K562 (cell line): ENCODE data around the gene UFSP2. TPM values are rescaled to one million over a fixed set of nuclear protein-coding genes. Genes with fewer than 3 reads are reported as not detected.

Experiments used
- ATAC-seq: fragments of 200-7000 bp; cut with Tn5 transposase; 3 replicates; pipeline ENCODE4 v1.9.1; 2020; ENCODE audit warnings: moderate library complexity
- BruUV-seq: library from RNA; stranded (reverse); fragments of 400-500 nt; replicated peaks from 2 replicates; lab custom pipeline; 2021; lab: Mats Ljungman, UMichigan
- CTCF ChIA-PET: fragments of 300-600 bp; formaldehyde crosslinking; extraction: SDS; loops from one replicate; lab custom pipeline; 2021; ENCODE audit warnings: low intra/inter-chr PET ratio; lab: Yijun Ruan, JAX
- POLR2A ChIA-PET: fragments of 300-600, 350-650 bp; sonication (Branson Sonifier 250); formaldehyde crosslinking; extraction: SDS; loops from one replicate; lab custom pipeline; 2021; ENCODE audit warnings: antibody characterized with exemption, inconsistent platforms; lab: Yijun Ruan, JAX
- DNase-seq, 4 experiments: peaks; one replicate each; pipeline versions ENCODE4 v3.0.0 to v3.0.0-alpha.2; 2011 to 2018; ENCODE audit warnings: low spot score in 3 of 4, mixed read lengths in 3 of 4; ENCODE audit errors: extremely low read depth in 1 of 4
- FAIRE-seq: peaks from 2 replicates; lab custom pipeline; 2011; peaks lifted over from hg19 to GRCh38; lab: Jason Lieb, UNC
- H2AFZ ChIP-seq: 2 replicates; pipeline ENCODE4 v1.6.0; 2011; ENCODE audit warnings: low read depth, low read length, control low read depth, inconsistent platforms
- H3K27ac ChIP-seq: fragments of 200-600 bp; 3 replicates; pipeline ENCODE4 v1.8.0; 2011; ENCODE audit warnings: low read depth, mild to moderate bottlenecking, control low read depth, inconsistent platforms, low read length, moderate library complexity, mixed read lengths; ENCODE audit errors: extremely low read depth
- H3K27me3 ChIP-seq, 2 experiments: fragments of 300-600 bp in 1 of 2; 2 replicates in 1 of 2; 3 replicates in 1 of 2; pipeline versions ENCODE4 v1.6.0 to v1.8.0; 2011; ENCODE audit warnings: inconsistent platforms in 2 of 2, low read length in 2 of 2, mild to moderate bottlenecking in 1 of 2, mixed read lengths in 1 of 2, moderate library complexity in 1 of 2; ENCODE audit not compliant: control insufficient read depth in 2 of 2, insufficient read depth in 2 of 2
- H3K36me3 ChIP-seq: fragments of 300-600 bp; 3 replicates; pipeline ENCODE4 v1.8.0; 2011; ENCODE audit warnings: mild to moderate bottlenecking, low read length, inconsistent platforms; ENCODE audit not compliant: control insufficient read depth, insufficient read depth
- H3K4me1 ChIP-seq, 2 experiments: fragments of 200-600 bp in 1 of 2; replicated peaks in 1 of 2; 2 replicates in 1 of 2; 3 replicates in 1 of 2; pipeline versions ENCODE4 v1.5.1 to v1.8.0; 2011; ENCODE audit warnings: inconsistent platforms in 2 of 2, low read length in 2 of 2, mild to moderate bottlenecking in 1 of 2, mixed read lengths in 1 of 2, moderate library complexity in 1 of 2; ENCODE audit not compliant: control insufficient read depth in 2 of 2, insufficient read depth in 2 of 2
- H3K4me2 ChIP-seq: 2 replicates; pipeline ENCODE4 v1.6.1; 2011; ENCODE audit warnings: low read length, control low read depth, inconsistent platforms, mixed read lengths; ENCODE audit not compliant: insufficient read depth
- H3K4me3 ChIP-seq: fragments of 200-600 bp; sonication (generic), shearing (Covaris generic); 2 replicates; pipeline ENCODE4 v1.5.1; 2016; ENCODE audit warnings: control low read depth, inconsistent platforms
- H3K79me2 ChIP-seq: fragments of 200-600 bp; 3 replicates; pipeline ENCODE4 v1.8.0; 2011; ENCODE audit warnings: low read length, inconsistent platforms; ENCODE audit not compliant: control insufficient read depth, insufficient read depth
- H3K9ac ChIP-seq, 2 experiments: 2 replicates each; pipeline versions ENCODE4 v1.6.0 to v1.6.1; 2011; ENCODE audit warnings: low read depth in 2 of 2, low read length in 2 of 2, control low read depth in 1 of 2, inconsistent platforms in 1 of 2, mild to moderate bottlenecking in 1 of 2, mixed read lengths in 1 of 2; ENCODE audit not compliant: insufficient read depth in 1 of 2
- H3K9me1 ChIP-seq: one replicate; pipeline ENCODE4 v1.6.0; 2011; ENCODE audit warnings: inconsistent platforms, mild to moderate bottlenecking, low read length, moderate library complexity; ENCODE audit not compliant: control insufficient read depth, insufficient read depth
- H3K9me3 ChIP-seq: replicated peaks from 2 replicates; pipeline ENCODE4 v1.5.1; 2011; ENCODE audit warnings: low read depth, low read length, inconsistent platforms; ENCODE audit not compliant: control insufficient read depth, insufficient read depth
- H4K20me1 ChIP-seq: replicated peaks from 2 replicates; pipeline ENCODE4 v1.6.1; 2011; ENCODE audit warnings: low read length, inconsistent platforms, mixed read lengths; ENCODE audit not compliant: control insufficient read depth, insufficient read depth
- CBX5 ChIP-seq: IDR thresholded peaks from 2 replicates; pipeline ENCODE4 v1.6.1; 2014; ENCODE audit warnings: low read depth, borderline replicate concordance
- CREBBP ChIP-seq: IDR thresholded peaks from one replicate; pipeline ENCODE4 v1.6.1; 2012; ENCODE audit warnings: low read depth, mild to moderate bottlenecking, control low read depth, inconsistent platforms, low read length
- CSDE1 ChIP-seq, 2 experiments: fragments of 450-650 bp; IDR thresholded peaks; 2 replicates each; pipeline ENCODE4 v1.6.1; 2016; ENCODE audit warnings: mild to moderate bottlenecking in 1 of 2
- CTCF ChIP-seq, 3 experiments: IDR thresholded peaks in 2 of 3; conservative IDR thresholded peaks in 1 of 3; 2 replicates each; pipeline ENCODE4 v1.5.1; 2011 to 2012; ENCODE audit warnings: low read length in 3 of 3, mild to moderate bottlenecking in 3 of 3, control low read depth in 2 of 3, improper control_type of control experiment in 1 of 3, inconsistent platforms in 1 of 3, low read depth in 1 of 3, mixed read lengths in 1 of 3, moderate library complexity in 1 of 3; ENCODE audit not compliant: insufficient read depth in 2 of 3
- GATAD2B ChIP-seq: fragments of 450-650 bp; IDR thresholded peaks from 2 replicates; pipeline ENCODE4 v1.6.1; 2017; ENCODE audit warnings: mild to moderate bottlenecking, borderline replicate concordance
- KLF6 ChIP-seq: fragments of 250-450 bp; sonication (Bioruptor Pico); IDR thresholded peaks from 2 replicates; pipeline ENCODE4 v1.4.0; 2020; ENCODE audit warnings: mild to moderate bottlenecking, moderate library complexity, borderline replicate concordance
- ZEB2 ChIP-seq: fragments of 450-650 bp; IDR thresholded peaks from 2 replicates; pipeline ENCODE4 v1.6.1; 2016
- ZNF212 ChIP-seq: fragments of 450-650 bp; formaldehyde crosslinking; IDR thresholded peaks from 2 replicates; pipeline ENCODE4 v1.4.0; 2020; ENCODE audit warnings: mild to moderate bottlenecking
- ZNF398 ChIP-seq: fragments of 250-450 bp; sonication (Bioruptor Pico); IDR thresholded peaks from 2 replicates; pipeline ENCODE4 v1.8.0; 2021; ENCODE audit warnings: moderate library complexity, mild to moderate bottlenecking, inconsistent platforms
- ZNF445 ChIP-seq: fragments of 250-450 bp; sonication (Bioruptor Pico); IDR thresholded peaks from 2 replicates; pipeline ENCODE4 v1.4.0; 2020; ENCODE audit warnings: low read depth, mild to moderate bottlenecking, moderate library complexity
- ZNF57 ChIP-seq: fragments of 450-650 bp; formaldehyde crosslinking; IDR thresholded peaks from 2 replicates; pipeline ENCODE4 v1.4.0; 2020; ENCODE audit warnings: mild to moderate bottlenecking, moderate library complexity
- WGBS: fragments of 100-300 bp; shearing (Covaris generic); methylation state at CpG from one replicate; pipeline ENCODE4 v1.1.6; 2016; ENCODE audit warnings: low coverage, mixed read lengths; ENCODE audit not compliant: insufficient coverage; ENCODE audit errors: missing lambda C conversion rate; 5-methylcytosine and 5-hydroxymethylcytosine counted together
- in situ Hi-C: fragments of 300-500 bp; cut with MboI; formaldehyde crosslinking; loops from 4 replicates; pipeline ENCODE4 v1.15.0; 2018; ENCODE audit warnings: inconsistent platforms, mixed read lengths
- intact Hi-C: fragments of 100-400 bp; cut with micrococcal nuclease; formaldehyde crosslinking; loops from 2 replicates; pipeline ENCODE4 v1.14.2; 2022
- polyA plus RNA-seq, 8 experiments: library from polyadenylated mRNA; depleted of rRNA in 4 of 8; stranded (reverse) in 5 of 8; unstranded in 3 of 8; fragments of >200 nt; fragmentation: Nextera tagmentation in 2 of 8; fragmentation: Illumina TruSeq in 1 of 8; extraction: Ambion mirVana in 2 of 8; extraction: Trizol in 1 of 8; gene quantifications; 2 replicates each; pipeline versions ENCODE4 v1.2.1 to v1.2.3, GENCODE V29; 2011 to 2014; ENCODE audit warnings: inconsistent platforms in 1 of 8, missing spikeins in 1 of 8
- total RNA-seq, 7 experiments: library from RNA; depleted of rRNA in 6 of 7; stranded (reverse); fragments of >200 nt in 6 of 7; fragmentation: Illumina TruSeq in 2 of 7; extraction: Trizol in 2 of 7; gene quantifications; 2 replicates each; pipeline versions ENCODE4 v1.2.1 to v1.2.3, GENCODE V29; 2011 to 2021; ENCODE audit warnings: low replicate concordance in 1 of 7

UFSP2 gene
- total and polyA plus RNA-seq, 9 of the 15 experiments (the other 6 are each of a cell fraction or from before 2014, with no cell fraction given): 20.1 to 55.8 (median 26.6) TPM

DNA sequence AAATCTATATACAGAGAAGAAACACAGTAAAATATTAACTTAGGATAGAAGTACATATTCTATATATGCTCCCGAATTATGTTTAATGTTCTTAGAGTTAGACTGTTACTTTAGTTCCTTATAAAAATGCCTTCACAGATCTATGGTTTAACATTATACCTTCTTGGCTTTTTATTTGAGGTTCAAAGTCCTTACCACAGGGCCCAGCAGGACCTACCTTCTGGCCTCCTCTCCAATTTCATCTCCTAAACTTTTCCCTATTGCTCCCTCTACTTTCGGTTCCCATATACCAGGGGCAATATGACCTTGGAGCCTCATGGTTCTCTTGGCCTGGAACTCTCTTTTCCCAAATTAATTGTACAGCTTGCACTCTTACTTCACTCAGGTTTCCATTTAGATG lies 17.3 kb downstream of the UFSP2 start (continued):
- TF ChIP-seq GATAD2B (no peak), CBX5 (no peak), CSDE1 (IDR thresholded peaks at IDR 0.05) (no peak)

DNA sequence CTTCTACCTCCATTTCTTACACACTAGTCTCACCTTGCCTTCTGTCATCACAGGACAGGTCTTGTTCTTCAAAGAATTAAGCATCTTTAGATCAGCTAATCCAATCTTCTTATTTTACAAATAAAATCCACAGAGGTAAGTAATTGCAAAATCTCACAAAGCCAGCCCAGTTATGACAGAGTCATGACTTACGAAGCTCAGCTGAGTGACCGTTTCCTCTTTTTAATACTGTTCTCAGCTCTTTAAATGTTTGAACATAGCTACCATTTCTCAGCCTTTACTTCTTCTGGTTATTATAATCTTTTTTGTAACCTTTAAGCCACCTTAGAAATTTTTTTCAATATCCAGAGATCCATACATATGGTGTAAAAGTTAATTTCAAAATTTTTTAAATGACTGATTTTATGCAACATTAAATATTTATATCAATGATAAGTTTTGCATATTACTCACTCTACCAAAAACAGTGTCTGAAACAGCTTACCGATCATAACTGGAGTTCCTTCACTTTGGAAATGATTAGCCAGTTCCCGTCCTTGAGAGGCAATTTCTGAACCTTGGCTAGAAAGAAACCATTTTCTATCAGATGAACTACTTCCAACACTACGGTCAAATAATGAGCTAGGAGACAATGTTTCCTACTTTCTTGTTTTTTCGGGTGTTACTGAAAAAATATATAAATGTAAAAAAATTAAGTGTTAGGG lies 20.3 kb downstream of the UFSP2 start:
- H3K9me1 ChIP-seq: no peaks in the 10 kb centered on the region
- ChIA-PET POLR2A (interaction anchor here (3.5 kb wide), 1 partner anchor 9 kb away, joined by 15 read pairs; the partner anchor contains the start of genes ANKRD37 and LRP2BP), CTCF (no interaction called here)
- H4K20me1 ChIP-seq: no peaks in the 10 kb centered on the region
- H3K36me3 ChIP-seq: peaks cover 56% of the 10 kb centered on the region; the same call in 2 of the 3 replicates
- FAIRE-seq (no peak), ATAC-seq (no peak), DNase-seq (no peak)
- no peaks in the 10 kb centered on the region for H3K4me1 ChIP-seq
- no peaks in the 10 kb centered on the region for H3K9me3 ChIP-seq
- H3K27ac ChIP-seq: no peak overlapping the region
- WGBS: 87% methylated on average over 6 of the region's 6 CpGs
- H3K4me3 ChIP-seq: no peak overlapping the region
- intact Hi-C loops: no loop called here
- no peaks in the 10 kb centered on the region for H3K27me3 ChIP-seq
- no TSS peak for BruUV-seq
- no peak overlapping the region for H3K9ac ChIP-seq
- H2AFZ ChIP-seq: no peak overlapping the region
- no peaks in the 10 kb centered on the region for H3K79me2 ChIP-seq
- in situ Hi-C loops: no loop called here
- no peak overlapping the region for H3K4me2 ChIP-seq
- TF ChIP-seq ZNF212 (CRISPR knock-in tag): no peak
- TF ChIP-seq CTCF (IDR thresholded peaks at IDR 0.05 in 2 of 3, conservative IDR thresholded peaks at IDR 0.05 in 1 of 3; ENCODE audit: insufficient read depth in 2 of 3, low read depth in 1 of 3, low read length in 3 of 3): no peak
- TF ChIP-seq CREBBP: no peak
- TF ChIP-seq ZNF398 (CRISPR knock-in tag): no peak
- TF ChIP-seq ZNF445 (CRISPR knock-in tag): no peak
- no peak for TF ChIP-seq ZNF57 (CRISPR knock-in tag)
- TF ChIP-seq KLF6 (CRISPR knock-in tag): no peak
- no peak for TF ChIP-seq ZEB2
